ENCODE measurements around the gene KPNB1. TPM values are rescaled to one million over a fixed set of nuclear protein-coding genes. Genes with fewer than 3 reads are reported as not detected.

Gene KPNB1
- total and polyA plus RNA-seq, 2 experiments from 2014 or later = 274 to 599 TPM

DNA sequence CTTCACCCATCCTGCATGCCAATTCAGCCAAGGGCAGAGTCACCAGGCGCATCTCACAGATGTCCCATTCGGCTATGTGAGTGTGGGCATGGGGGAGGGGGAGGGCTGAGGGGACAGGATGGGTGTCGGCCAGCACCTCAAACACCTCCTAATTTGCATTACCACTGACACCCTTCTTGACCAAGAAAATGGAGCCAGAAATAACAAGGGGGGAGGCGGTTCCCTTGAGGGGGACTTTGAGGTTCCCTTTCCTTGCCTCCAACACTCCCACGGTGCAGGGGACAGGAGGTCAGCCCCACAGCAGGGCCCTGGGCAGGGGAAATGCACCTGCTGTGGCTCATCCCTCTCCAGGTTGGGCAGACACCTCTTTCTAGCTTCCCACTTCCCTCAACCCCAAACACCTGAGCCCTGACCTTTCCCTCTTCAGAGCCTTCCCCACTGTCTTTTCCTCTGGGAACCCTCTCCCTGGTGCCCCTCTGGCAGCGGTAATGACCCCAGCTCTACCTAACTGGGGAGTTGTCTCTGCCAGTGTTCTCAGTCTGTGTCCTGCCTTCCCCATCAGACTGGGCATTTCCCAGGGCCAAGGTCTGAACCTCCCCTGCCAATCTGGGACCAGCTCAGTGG is 65.2 kb downstream of the KPNB1 start:
- Histone ChIP-seq H2AFZ (no peak overlapping the region), H3K4me2 (no peak overlapping the region), H3K4me1 (ENCODE audit: insufficient read depth) (peaks cover 8% of the 10 kb centered on the region; the same call in 1 of the 2 replicates), H3F3A (replicated peaks; ENCODE audit: low read depth) (no peaks in the 10 kb centered on the region), H4K20me1 (replicated peaks; ENCODE audit: insufficient read depth) (no peaks in the 10 kb centered on the region), H3K9me2 (ENCODE audit: insufficient read depth) (no peaks in the 10 kb centered on the region), H3K4me3 (no peak overlapping the region), H3K79me2 (replicated peaks; ENCODE audit: insufficient read depth) (no peaks in the 10 kb centered on the region), H3K27me3 (ENCODE audit: insufficient read depth) (peaks cover 18% of the 10 kb centered on the region), H3K27ac (ENCODE audit: low read depth) (no peak overlapping the region), H3K36me3 (ENCODE audit: insufficient read depth) (no peaks in the 10 kb centered on the region)
- peaks cover 3% of the 10 kb centered on the region; the same call in 1 of the 3 replicates for H3K36me3 Mint-ChIP-seq (ENCODE audit: low read depth)
- peaks cover 23% of the 10 kb centered on the region for H3K27me3 Mint-ChIP-seq (ENCODE audit: insufficient read depth, low read depth, poor library complexity)
- no peak overlapping the region; the same call in 2 of the 3 replicates for H3K4me3 Mint-ChIP-seq
- DNase-seq (ENCODE audit: low spot score) = no peak
- no peaks in the 10 kb centered on the region; the same call in 2 of the 3 replicates for H3K9me3 Mint-ChIP-seq
- TF ChIP-seq EZH2phosphoT487 (IDR thresholded peaks at IDR 0.05; ENCODE audit: unreplicated experiment) (no peak), JUNB (IDR thresholded peaks at IDR 0.05; ENCODE audit: unreplicated experiment) (no peak), ZNF331 (CRISPR knock-in tag; IDR thresholded peaks at IDR 0.05; ENCODE audit: low read depth) (no peak), POLR2AphosphoS5 (IDR thresholded peaks at IDR 0.05; ENCODE audit: low read depth) (no peak), CREB1 (CRISPR knock-in tag; IDR thresholded peaks at IDR 0.05; ENCODE audit: low read depth) (no peak), STAT1 (IDR thresholded peaks at IDR 0.05; ENCODE audit: unreplicated experiment) (no peak), ZNF114 (CRISPR knock-in tag; IDR thresholded peaks at IDR 0.05) (no peak), NANOG (IDR thresholded peaks at IDR 0.05; ENCODE audit: borderline replicate concordance) (no peak), EZH2 (IDR thresholded peaks at IDR 0.05; ENCODE audit: low read depth, unreplicated experiment) (no peak), REST (IDR thresholded peaks at IDR 0.05; ENCODE audit: unreplicated experiment) (no peak), CTCF (conservative IDR thresholded peaks at IDR 0.05; ENCODE audit: low read depth in 2 of 2) (no peak)
- TF ChIP-seq, protein P1, sequence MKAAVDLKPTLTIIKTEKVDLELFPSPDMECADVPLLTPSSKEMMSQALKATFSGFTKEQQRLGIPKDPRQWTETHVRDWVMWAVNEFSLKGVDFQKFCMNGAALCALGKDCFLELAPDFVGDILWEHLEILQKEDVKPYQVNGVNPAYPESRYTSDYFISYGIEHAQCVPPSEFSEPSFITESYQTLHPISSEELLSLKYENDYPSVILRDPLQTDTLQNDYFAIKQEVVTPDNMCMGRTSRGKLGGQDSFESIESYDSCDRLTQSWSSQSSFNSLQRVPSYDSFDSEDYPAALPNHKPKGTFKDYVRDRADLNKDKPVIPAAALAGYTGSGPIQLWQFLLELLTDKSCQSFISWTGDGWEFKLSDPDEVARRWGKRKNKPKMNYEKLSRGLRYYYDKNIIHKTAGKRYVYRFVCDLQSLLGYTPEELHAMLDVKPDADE (IDR thresholded peaks at IDR 0.05) = no peak
- TF ChIP-seq, protein P2, sequence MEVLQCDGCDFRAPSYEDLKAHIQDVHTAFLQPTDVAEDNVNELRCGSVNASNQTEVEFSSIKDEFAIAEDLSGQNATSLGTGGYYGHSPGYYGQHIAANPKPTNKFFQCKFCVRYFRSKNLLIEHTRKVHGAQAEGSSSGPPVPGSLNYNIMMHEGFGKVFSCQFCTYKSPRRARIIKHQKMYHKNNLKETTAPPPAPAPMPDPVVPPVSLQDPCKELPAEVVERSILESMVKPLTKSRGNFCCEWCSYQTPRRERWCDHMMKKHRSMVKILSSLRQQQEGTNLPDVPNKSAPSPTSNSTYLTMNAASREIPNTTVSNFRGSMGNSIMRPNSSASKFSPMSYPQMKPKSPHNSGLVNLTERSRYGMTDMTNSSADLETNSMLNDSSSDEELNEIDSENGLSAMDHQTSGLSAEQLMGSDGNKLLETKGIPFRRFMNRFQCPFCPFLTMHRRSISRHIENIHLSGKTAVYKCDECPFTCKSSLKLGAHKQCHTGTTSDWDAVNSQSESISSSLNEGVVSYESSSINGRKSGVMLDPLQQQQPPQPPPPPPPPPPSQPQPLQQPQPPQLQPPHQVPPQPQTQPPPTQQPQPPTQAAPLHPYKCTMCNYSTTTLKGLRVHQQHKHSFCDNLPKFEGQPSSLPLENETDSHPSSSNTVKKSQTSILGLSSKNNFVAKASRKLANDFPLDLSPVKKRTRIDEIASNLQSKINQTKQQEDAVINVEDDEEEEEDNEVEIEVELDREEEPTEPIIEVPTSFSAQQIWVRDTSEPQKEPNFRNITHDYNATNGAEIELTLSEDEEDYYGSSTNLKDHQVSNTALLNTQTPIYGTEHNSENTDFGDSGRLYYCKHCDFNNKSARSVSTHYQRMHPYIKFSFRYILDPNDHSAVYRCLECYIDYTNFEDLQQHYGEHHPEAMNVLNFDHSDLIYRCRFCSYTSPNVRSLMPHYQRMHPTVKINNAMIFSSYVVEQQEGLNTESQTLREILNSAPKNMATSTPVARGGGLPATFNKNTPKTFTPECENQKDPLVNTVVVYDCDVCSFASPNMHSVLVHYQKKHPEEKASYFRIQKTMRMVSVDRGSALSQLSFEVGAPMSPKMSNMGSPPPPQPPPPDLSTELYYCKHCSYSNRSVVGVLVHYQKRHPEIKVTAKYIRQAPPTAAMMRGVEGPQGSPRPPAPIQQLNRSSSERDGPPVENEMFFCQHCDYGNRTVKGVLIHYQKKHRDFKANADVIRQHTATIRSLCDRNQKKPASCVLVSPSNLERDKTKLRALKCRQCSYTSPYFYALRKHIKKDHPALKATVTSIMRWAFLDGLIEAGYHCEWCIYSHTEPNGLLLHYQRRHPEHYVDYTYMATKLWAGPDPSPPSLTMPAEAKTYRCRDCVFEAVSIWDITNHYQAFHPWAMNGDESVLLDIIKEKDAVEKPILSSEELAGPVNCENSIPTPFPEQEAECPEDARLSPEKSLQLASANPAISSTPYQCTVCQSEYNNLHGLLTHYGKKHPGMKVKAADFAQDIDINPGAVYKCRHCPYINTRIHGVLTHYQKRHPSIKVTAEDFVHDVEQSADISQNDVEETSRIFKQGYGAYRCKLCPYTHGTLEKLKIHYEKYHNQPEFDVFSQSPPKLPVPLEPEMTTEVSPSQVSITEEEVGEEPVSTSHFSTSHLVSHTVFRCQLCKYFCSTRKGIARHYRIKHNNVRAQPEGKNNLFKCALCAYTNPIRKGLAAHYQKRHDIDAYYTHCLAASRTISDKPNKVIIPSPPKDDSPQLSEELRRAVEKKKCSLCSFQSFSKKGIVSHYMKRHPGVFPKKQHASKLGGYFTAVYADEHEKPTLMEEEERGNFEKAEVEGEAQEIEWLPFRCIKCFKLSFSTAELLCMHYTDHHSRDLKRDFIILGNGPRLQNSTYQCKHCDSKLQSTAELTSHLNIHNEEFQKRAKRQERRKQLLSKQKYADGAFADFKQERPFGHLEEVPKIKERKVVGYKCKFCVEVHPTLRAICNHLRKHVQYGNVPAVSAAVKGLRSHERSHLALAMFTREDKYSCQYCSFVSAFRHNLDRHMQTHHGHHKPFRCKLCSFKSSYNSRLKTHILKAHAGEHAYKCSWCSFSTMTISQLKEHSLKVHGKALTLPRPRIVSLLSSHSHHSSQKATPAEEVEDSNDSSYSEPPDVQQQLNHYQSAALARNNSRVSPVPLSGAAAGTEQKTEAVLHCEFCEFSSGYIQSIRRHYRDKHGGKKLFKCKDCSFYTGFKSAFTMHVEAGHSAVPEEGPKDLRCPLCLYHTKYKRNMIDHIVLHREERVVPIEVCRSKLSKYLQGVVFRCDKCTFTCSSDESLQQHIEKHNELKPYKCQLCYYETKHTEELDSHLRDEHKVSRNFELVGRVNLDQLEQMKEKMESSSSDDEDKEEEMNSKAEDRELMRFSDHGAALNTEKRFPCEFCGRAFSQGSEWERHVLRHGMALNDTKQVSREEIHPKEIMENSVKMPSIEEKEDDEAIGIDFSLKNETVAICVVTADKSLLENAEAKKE (CRISPR knock-in tag; IDR thresholded peaks at IDR 0.05) = no peak
- no peak overlapping the region for H3K27ac Mint-ChIP-seq
- ATAC-seq = no peak
- H3K4me1 Mint-ChIP-seq = peaks cover 29% of the 10 kb centered on the region
